ENCODE results near the gene TACC2.

DNA sequence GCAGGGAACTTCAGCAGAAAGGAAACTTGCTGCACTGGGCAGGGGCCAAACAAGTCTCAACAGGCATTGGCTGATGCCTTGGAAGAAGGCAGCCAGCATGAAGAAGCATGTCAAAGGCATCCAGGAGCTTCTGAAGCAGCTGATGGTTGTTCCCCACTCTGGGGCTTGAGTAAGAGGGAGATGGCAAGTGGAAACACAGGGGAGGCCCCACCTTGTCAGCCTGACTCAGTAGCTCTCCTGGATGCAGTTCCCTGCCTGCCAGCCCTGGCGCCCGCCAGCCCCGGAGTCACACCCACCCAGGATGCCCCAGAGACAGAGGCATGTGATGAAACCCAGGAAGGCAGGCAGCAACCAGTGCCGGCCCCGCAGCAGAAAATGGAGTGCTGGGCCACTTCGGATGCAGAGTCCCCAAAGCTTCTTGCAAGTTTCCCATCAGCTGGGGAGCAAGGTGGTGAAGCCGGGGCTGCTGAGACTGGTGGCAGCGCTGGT lies 96.5 kb downstream of the TACC2 start:
- TF ChIP-seq EZH2phosphoT487 (IDR thresholded peaks at IDR 0.05; ENCODE audit: insufficient read depth, low read depth), result no peak
- TF ChIP-seq EZH2 (IDR thresholded peaks at IDR 0.05; ENCODE audit: insufficient read depth, poor library complexity, severe bottlenecking), result no peak
